CD4-positive, alpha-beta T cell treated with Interleukin-1 beta for 1 hour (primary cell): ENCODE results near the gene MTCL3.

ENCODE experiments used
- DNase-seq, 2 donors: peaks; one replicate each; pipeline ENCODE4 v3.0.0-alpha.2; 2020 to 2022

MTCL3 gene

GRCh38 chr6:127518710-127519468 lies at the start of gene MTCL3:
TSS of gene MTCL3 (minus strand) at chr6:127519335.
- no peak for DNase-seq

GRCh38 chr6:127567476-127567875 lies 48.3 kb upstream of the MTCL3 start:
- no peak for DNase-seq

GRCh38 chr6:127566651-127567050 lies 47.5 kb upstream of the MTCL3 start:
- DNase-seq, result no peak

- no peak for DNase-seq
These were observed 47.0 kb upstream of the MTCL3 start for GRCh38 chr6:127566119-127566518.

GRCh38 chr6:127564761-127565160 lies 45.6 kb upstream of the MTCL3 start:
- no peak for DNase-seq

GRCh38 chr6:127561660-127562059 lies 42.5 kb upstream of the MTCL3 start:
- DNase-seq, result no peak

- DNase-seq, result peak in 1 of 2 donors; percentile 7
These were observed 35.4 kb upstream of the MTCL3 start for GRCh38 chr6:127554435-127555006.

GRCh38 chr6:127550403-127550802 lies 31.3 kb upstream of the MTCL3 start:
- no peak for DNase-seq

GRCh38 chr6:127547904-127548649 lies 28.9 kb upstream of the MTCL3 start:
- DNase-seq, result no peak

- DNase-seq, result peak in 1 of 2 donors; percentile 4
These were observed 28.1 kb upstream of the MTCL3 start for GRCh38 chr6:127547215-127547614.

- no peak for DNase-seq
These were observed 20.1 kb upstream of the MTCL3 start for GRCh38 chr6:127539272-127539671.

GRCh38 chr6:127538750-127539264 lies 19.7 kb upstream of the MTCL3 start:
- no peak for DNase-seq

GRCh38 chr6:127533736-127534135 lies 14.6 kb upstream of the MTCL3 start:
- DNase-seq, result no peak

GRCh38 chr6:127533011-127533410 lies 13.9 kb upstream of the MTCL3 start:
- DNase-seq, result no peak

GRCh38 chr6:127522714-127523113 lies 3.6 kb upstream of the MTCL3 start:
- no peak for DNase-seq

GRCh38 chr6:127520066-127520465 lies 931 bp upstream of the MTCL3 start:
- peak in 1 of 2 donors; percentile 21 for DNase-seq

- DNase-seq, result no peak
These were observed 292 bp upstream of the MTCL3 start for GRCh38 chr6:127519469-127519785.

GRCh38 chr6:127518191-127518709 lies 885 bp downstream of the MTCL3 start:
- no peak for DNase-seq

GRCh38 chr6:127517693-127518092 lies 1.4 kb downstream of the MTCL3 start:
- DNase-seq, result no peak

- peak; percentile 31 to 51 for DNase-seq
These were observed 2.4 kb downstream of the MTCL3 start for GRCh38 chr6:127516662-127517273.

GRCh38 chr6:127515794-127516661 lies 3.1 kb downstream of the MTCL3 start:
- DNase-seq, result peak; percentile 63 to 76

- DNase-seq, result peak in 1 of 2 donors; percentile 27
These were observed 3.8 kb downstream of the MTCL3 start for GRCh38 chr6:127515234-127515793.
